ENCODE results near the gene SLC2A4RG. TPM values are rescaled to one million over a fixed set of nuclear protein-coding genes. Genes with fewer than 3 reads are reported as not detected.

Gene SLC2A4RG
- total and polyA plus RNA-seq, 2 of the 13 experiments (the other 11 are each of a cell fraction or from before 2014, with no cell fraction given): 91.4 to 95.9 TPM

- TF ChIP-seq TAF15 (IDR thresholded peaks at IDR 0.05; ENCODE audit: low read depth, low read length, poor library complexity, severe bottlenecking): no peak
- no peak for TF ChIP-seq SOX13 (IDR thresholded peaks at IDR 0.05)
- TF ChIP-seq SOX13 (CRISPR knock-in tag; conservative IDR thresholded peaks at IDR 0.05 in 1 of 2, IDR thresholded peaks at IDR 0.05 in 1 of 2): no peak
- no peak for TF ChIP-seq AHDC1 (CRISPR knock-in tag; IDR thresholded peaks at IDR 0.05; ENCODE audit: borderline replicate concordance)
- TF ChIP-seq NR2C2 (CRISPR knock-in tag; IDR thresholded peaks at IDR 0.05; ENCODE audit: borderline replicate concordance): 0 out of 2 replicates have a peak, but pooled peaks have one; percentile 25
- 0 out of 2 replicates have a peak, but pooled peaks have one; percentile 81 for TF ChIP-seq ZNF318 (CRISPR knock-in tag; IDR thresholded peaks at IDR 0.05)
- TF ChIP-seq ZNF382 (CRISPR knock-in tag; IDR thresholded peaks at IDR 0.05; ENCODE audit: borderline replicate concordance): no peak
- no peak for TF ChIP-seq SNRNP70 (IDR thresholded peaks at IDR 0.05; ENCODE audit: low read depth, low read length)
- no peak for TF ChIP-seq NAIF1 (CRISPR knock-in tag; IDR thresholded peaks at IDR 0.05; ENCODE audit: borderline replicate concordance)
- TF ChIP-seq ZNF770 (CRISPR knock-in tag; IDR thresholded peaks at IDR 0.05): 0 out of 2 replicates have a peak, but pooled peaks have one; percentile 13
- no peak for TF ChIP-seq ZNF234 (CRISPR knock-in tag; conservative IDR thresholded peaks at IDR 0.05)
- no peak for TF ChIP-seq ZNF451 (CRISPR knock-in tag; IDR thresholded peaks at IDR 0.05)
- TF ChIP-seq JUN (CRISPR knock-in tag; IDR thresholded peaks at IDR 0.05): no peak
Measured at GRCh38 chr20:63782521-63782971, 43.0 kb downstream of the SLC2A4RG start (continued).

Measured in HepG2 (cell line).